Natural killer cell treated with Interleukin-12 subunit alpha and Interleukin-12 subunit beta and Interleukin-15 and Interleukin-18, amount 100 ng/mL, for 72 hours (primary cell): Measurements from ENCODE around the gene STK11. TPM values are rescaled to one million over a fixed set of nuclear protein-coding genes. Genes with fewer than 3 reads are reported as not detected.

ENCODE experiments used
- ATAC-seq, 2 donors: fragments of 150-1000 bp; cut with Tn5 transposase in 1 of 2; sonication (Bioruptor Pico), chemical (Tn5 transposase) in 1 of 2; 2 replicates each; pipeline ENCODE4 v1.10.0; 2021
- DNase-seq: peaks from one replicate; pipeline ENCODE4 v3.0.0; 2022; ENCODE audit warnings: low spot score
- H3K27ac Mint-ChIP-seq, 2 donors: 1 replicate in 1 of 2; 2 replicates in 1 of 2; pipeline ENCODE4 v1.8.0; 2022; ENCODE audit warnings: mixed read lengths in 2 of 2, mild to moderate bottlenecking in 1 of 2, moderate library complexity in 1 of 2
- H3K27me3 Mint-ChIP-seq, 2 donors: 1 replicate in 1 of 2; 2 replicates in 1 of 2; pipeline ENCODE4 v1.8.0; 2022; ENCODE audit warnings: mixed read lengths in 2 of 2
- H3K36me3 Mint-ChIP-seq: one replicate; pipeline ENCODE4 v1.8.0; 2022; ENCODE audit warnings: mixed read lengths
- H3K4me1 Mint-ChIP-seq, 2 donors: 1 replicate in 1 of 2; 2 replicates in 1 of 2; pipeline ENCODE4 v1.8.0; 2022; ENCODE audit warnings: low read depth in 2 of 2, mixed read lengths in 2 of 2, mild to moderate bottlenecking in 1 of 2
- H3K4me3 Mint-ChIP-seq: one replicate; pipeline ENCODE4 v1.8.0; 2022; ENCODE audit warnings: mixed read lengths
- H3K9me3 Mint-ChIP-seq: 2 replicates; pipeline ENCODE4 v1.8.0; 2022; ENCODE audit warnings: mixed read lengths
- total RNA-seq, 2 donors: library from RNA; stranded (reverse); gene quantifications; one replicate each; pipeline ENCODE4 v1.2.3, GENCODE V29; 2022

Gene STK11
- total RNA-seq, 2 donors from 2014 or later = 50.9 to 79.2 TPM

GRCh38 chr19:1255186-1256161 lies 49.9 kb downstream of the STK11 start:
- H3K4me1 Mint-ChIP-seq = peaks cover 17 to 31% of the 10 kb centered on the region in 2 donors
- no peak for DNase-seq

GRCh38 chr19:1256646-1257474 lies 51.3 kb downstream of the STK11 start:
- H3K4me3 Mint-ChIP-seq = no peak overlapping the region
- DNase-seq (no peak), ATAC-seq (no peak)
- no peaks in the 10 kb centered on the region for H3K27me3 Mint-ChIP-seq
- peak overlapping the region; percentile 93 to 97 for H3K27ac Mint-ChIP-seq
- H3K9me3 Mint-ChIP-seq = no peaks in the 10 kb centered on the region
- H3K4me1 Mint-ChIP-seq = peaks cover 25 to 34% of the 10 kb centered on the region in 2 donors
- no peaks in the 10 kb centered on the region for H3K36me3 Mint-ChIP-seq

More at GRCh38 chr19:1255186-1256161, 49.9 kb downstream of the STK11 start:
- peak overlapping the region; percentile 28 to 75 for H3K27ac Mint-ChIP-seq
- no peak for ATAC-seq
- peak overlapping the region; percentile 49 for H3K4me3 Mint-ChIP-seq
- H3K9me3 Mint-ChIP-seq = no peaks in the 10 kb centered on the region
- no peaks in the 10 kb centered on the region for H3K36me3 Mint-ChIP-seq
- no peaks in the 10 kb centered on the region for H3K27me3 Mint-ChIP-seq

GRCh38 chr19:1257475-1258162 lies 52.0 kb downstream of the STK11 start:
- Mint-ChIP-seq H3K27me3 (no peaks in the 10 kb centered on the region), H3K36me3 (no peaks in the 10 kb centered on the region), H3K4me1 (peaks cover 28 to 38% of the 10 kb centered on the region in 2 donors), H3K27ac (peak overlapping the region; percentile 93 to 97), H3K4me3 (peak overlapping the region; percentile 81), H3K9me3 (no peaks in the 10 kb centered on the region)
- ATAC-seq (no peak), DNase-seq (no peak)

GRCh38 chr19:1258163-1258492 lies 52.5 kb downstream of the STK11 start:
- no peaks in the 10 kb centered on the region for H3K36me3 Mint-ChIP-seq
- H3K27ac Mint-ChIP-seq = peak overlapping the region; percentile 93 to 97
- no peak for ATAC-seq
- DNase-seq = no peak
- H3K4me1 Mint-ChIP-seq = peaks cover 28 to 41% of the 10 kb centered on the region in 2 donors
- no peaks in the 10 kb centered on the region for H3K9me3 Mint-ChIP-seq
- H3K27me3 Mint-ChIP-seq = no peaks in the 10 kb centered on the region
- H3K4me3 Mint-ChIP-seq = peak overlapping the region; percentile 81

GRCh38 chr19:1258707-1259205 lies 53.2 kb downstream of the STK11 start:
- Mint-ChIP-seq H3K9me3 (no peaks in the 10 kb centered on the region), H3K4me3 (peak overlapping the region; percentile 81), H3K27me3 (no peaks in the 10 kb centered on the region), H3K4me1 (peaks cover 23 to 41% of the 10 kb centered on the region in 2 donors), H3K27ac (peak overlapping the region; percentile 93 to 97), H3K36me3 (no peaks in the 10 kb centered on the region)
- ATAC-seq (no peak), DNase-seq (no peak)

GRCh38 chr19:1259206-1259875 lies 53.8 kb downstream of the STK11 start:
- Mint-ChIP-seq H3K9me3 (no peaks in the 10 kb centered on the region), H3K4me3 (peak overlapping the region; percentile 81), H3K27ac (peak overlapping the region; percentile 93 to 97), H3K4me1 (peaks cover 23 to 41% of the 10 kb centered on the region in 2 donors), H3K27me3 (no peaks in the 10 kb centered on the region), H3K36me3 (no peaks in the 10 kb centered on the region)
- ATAC-seq (peak; percentile 64 to 68), DNase-seq (peak; percentile 88)

- ATAC-seq (peak; percentile 24 to 44), DNase-seq (peak; percentile 76)
- Mint-ChIP-seq H3K4me3 (peak overlapping the region; percentile 93), H3K9me3 (no peaks in the 10 kb centered on the region), H3K36me3 (no peaks in the 10 kb centered on the region), H3K4me1 (peaks cover 25 to 39% of the 10 kb centered on the region in 2 donors), H3K27ac (peak overlapping the region; percentile 93 to 97), H3K27me3 (no peaks in the 10 kb centered on the region)
Measured at GRCh38 chr19:1259876-1260748, 54.5 kb downstream of the STK11 start.

- Mint-ChIP-seq H3K36me3 (no peaks in the 10 kb centered on the region), H3K4me1 (peaks cover 28 to 40% of the 10 kb centered on the region in 2 donors), H3K27ac (peak overlapping the region; percentile 91 to 93), H3K27me3 (no peaks in the 10 kb centered on the region), H3K4me3 (peak overlapping the region; percentile 93), H3K9me3 (no peaks in the 10 kb centered on the region)
- DNase-seq = peak; percentile 98
- peak; percentile 93 for ATAC-seq
Measured at GRCh38 chr19:1260749-1261537, 55.4 kb downstream of the STK11 start.

GRCh38 chr19:1261538-1261797 lies 55.9 kb downstream of the STK11 start:
- Mint-ChIP-seq H3K9me3 (no peaks in the 10 kb centered on the region), H3K4me3 (peak overlapping the region; percentile 93), H3K4me1 (peaks cover 28 to 40% of the 10 kb centered on the region in 2 donors), H3K27me3 (no peaks in the 10 kb centered on the region), H3K36me3 (no peaks in the 10 kb centered on the region), H3K27ac (peak overlapping the region; percentile 91 to 93)
- ATAC-seq (no peak), DNase-seq (no peak)

GRCh38 chr19:1261798-1262622 lies 56.4 kb downstream of the STK11 start:
- H3K27ac Mint-ChIP-seq = peak overlapping the region; percentile 91 to 93
- peaks cover 29 to 40% of the 10 kb centered on the region in 2 donors for H3K4me1 Mint-ChIP-seq
- peak overlapping the region; percentile 93 for H3K4me3 Mint-ChIP-seq
- H3K36me3 Mint-ChIP-seq = no peaks in the 10 kb centered on the region
- no peaks in the 10 kb centered on the region for H3K27me3 Mint-ChIP-seq
- no peaks in the 10 kb centered on the region for H3K9me3 Mint-ChIP-seq
- DNase-seq (peak; percentile 61), ATAC-seq (no peak)

GRCh38 chr19:1262623-1263123 lies 57.1 kb downstream of the STK11 start:
- Mint-ChIP-seq H3K4me1 (peaks cover 32 to 41% of the 10 kb centered on the region in 2 donors), H3K9me3 (no peaks in the 10 kb centered on the region), H3K36me3 (no peaks in the 10 kb centered on the region), H3K27ac (no peak overlapping the region), H3K4me3 (peak overlapping the region; percentile 34), H3K27me3 (no peaks in the 10 kb centered on the region)
- ATAC-seq = no peak
- peak; percentile 59 for DNase-seq
